DMS 273 (cell line): ENCODE measurements around the gene ADAMTS19.
"Not testable (repeated sequence)": the region's sequence is repeated elsewhere in the genome, so short reads cannot be mapped to it uniquely, and the experiment has no call there.

ENCODE experiments used
- DNase-seq: peaks from one replicate; lab custom pipeline; 2025; ENCODE audit not compliant: unreplicated experiment; lab: John Stamatoyannopoulos, UW

ADAMTS19 gene

DNA sequence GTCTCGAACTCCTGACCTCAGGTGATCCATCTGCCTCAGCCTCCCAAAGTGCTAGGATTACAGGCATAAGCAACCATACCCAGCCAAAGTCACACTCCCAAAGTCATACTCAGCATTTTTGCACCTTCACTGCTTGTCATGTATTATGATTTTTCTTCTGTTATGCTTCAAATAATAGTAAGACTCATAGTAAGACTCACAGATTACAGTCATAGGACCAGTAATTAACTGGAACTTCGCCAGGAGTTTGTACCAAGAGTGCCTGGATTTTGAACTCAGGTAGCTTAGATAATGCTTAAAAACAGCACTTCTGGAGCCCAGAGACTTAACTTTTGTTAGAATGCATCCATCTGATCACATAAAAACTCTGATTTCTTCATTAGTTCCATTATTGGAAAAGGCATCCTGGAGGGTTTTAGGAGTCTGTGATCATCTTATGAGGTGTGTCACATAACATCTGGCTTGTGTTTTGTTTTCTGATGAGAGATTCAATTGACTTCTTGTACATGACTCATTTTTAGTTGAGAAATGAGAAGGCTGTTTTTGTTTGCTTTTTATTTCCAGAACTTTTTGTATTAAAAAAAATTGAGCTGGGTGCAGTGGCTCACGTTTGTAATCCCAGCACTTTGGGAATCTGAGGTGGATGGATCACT, 131.5 kb downstream of the ADAMTS19 start:
- DNase-seq: no peak

- no peak for DNase-seq
These were observed 133.4 kb downstream of the ADAMTS19 start for GRCh38 chr5:129593525-129593924.

- no peak for DNase-seq
These were observed 141.5 kb downstream of the ADAMTS19 start for GRCh38 chr5:129601576-129601975.

GRCh38 chr5:129608350-129608749, 148.3 kb downstream of the ADAMTS19 start:
- no peak for DNase-seq

GRCh38 chr5:129609710-129610109, 149.6 kb downstream of the ADAMTS19 start:
- no peak for DNase-seq

- DNase-seq: no peak
These were observed 156.4 kb downstream of the ADAMTS19 start for GRCh38 chr5:129616517-129616916.

- DNase-seq: no peak
These were observed 157.1 kb downstream of the ADAMTS19 start for GRCh38 chr5:129617206-129617605.

GRCh38 chr5:129619782-129620181, 159.7 kb downstream of the ADAMTS19 start:
- no peak for DNase-seq

GRCh38 chr5:129622531-129622930, 162.4 kb downstream of the ADAMTS19 start:
- DNase-seq: no peak

DNA sequence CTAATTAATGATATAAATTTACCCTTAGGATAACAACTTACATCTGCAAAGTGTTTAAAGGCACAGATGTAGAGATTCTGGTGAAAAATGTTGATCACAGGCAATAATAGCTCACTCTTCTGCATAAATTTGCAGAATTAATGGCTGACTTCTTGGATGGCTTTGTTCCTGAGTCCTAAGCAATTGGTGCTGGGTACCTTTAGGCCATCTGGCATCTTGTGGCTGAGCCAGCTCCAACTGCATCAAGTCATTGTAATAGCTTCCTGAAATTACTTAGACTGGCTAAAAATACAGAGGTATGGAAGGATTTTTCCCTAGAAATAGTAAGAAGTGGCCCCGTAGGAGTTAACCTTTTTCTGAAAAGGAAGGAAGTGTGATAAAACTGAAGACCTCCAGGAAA, 169.5 kb downstream of the ADAMTS19 start:
- no peak for DNase-seq

DNA sequence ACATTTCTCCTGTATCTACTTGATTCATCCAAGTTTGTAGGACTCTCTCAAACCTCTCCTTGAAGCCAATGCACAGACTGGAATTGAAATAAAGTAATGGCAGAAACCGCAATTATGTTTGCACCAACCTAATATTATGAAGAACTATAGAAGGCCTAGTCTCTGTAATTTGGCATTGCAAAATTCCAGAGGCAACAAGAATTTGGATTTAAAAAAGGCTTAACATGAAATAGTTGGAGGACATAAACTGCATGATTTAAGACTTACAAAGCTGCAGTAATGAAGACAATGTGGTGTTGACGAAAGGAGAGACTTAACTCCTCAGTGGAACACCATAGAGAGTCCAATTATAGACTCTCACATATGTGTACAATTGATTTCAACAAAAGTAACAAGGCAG, 170.0 kb downstream of the ADAMTS19 start:
- no peak for DNase-seq

- no peak for DNase-seq
These were observed 171.9 kb downstream of the ADAMTS19 start for GRCh38 chr5:129631961-129632360.

GRCh38 chr5:129637501-129637900, 177.4 kb downstream of the ADAMTS19 start:
- DNase-seq: not testable (repeated sequence)

- DNase-seq: no peak
These were observed 179.2 kb downstream of the ADAMTS19 start for GRCh38 chr5:129639331-129639730.

DNA sequence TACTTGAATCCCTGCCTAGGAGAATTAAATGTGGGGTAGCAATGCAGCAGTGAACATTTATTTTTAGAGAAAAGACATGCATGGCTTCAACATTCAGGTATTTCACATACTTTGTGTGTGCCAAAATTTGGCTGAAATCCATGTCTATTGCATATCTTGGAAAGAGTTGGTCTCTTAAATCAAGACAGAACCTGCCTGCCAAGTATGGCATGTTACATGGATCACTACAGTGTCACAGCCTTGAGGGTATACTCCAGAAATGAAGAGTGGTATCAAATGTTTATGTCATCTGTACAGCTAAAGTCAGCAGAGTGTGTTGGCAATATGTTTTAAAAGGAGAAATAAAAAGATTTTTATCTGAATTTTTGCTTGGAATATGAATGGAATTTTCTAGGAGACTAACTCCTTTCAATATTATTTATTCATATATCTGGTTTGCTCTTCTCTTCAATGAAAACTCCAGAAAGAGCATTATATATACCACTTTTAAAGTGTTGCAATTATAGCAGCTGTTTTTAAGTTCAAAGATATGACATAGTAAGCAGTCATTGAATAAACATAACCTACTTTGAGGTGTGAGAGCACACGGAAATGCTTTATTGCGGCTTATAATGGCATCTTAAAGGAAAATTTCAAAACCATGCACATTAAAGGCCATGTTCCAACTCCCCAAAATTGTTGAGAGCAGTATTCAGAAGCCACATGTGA, 192.4 kb downstream of the ADAMTS19 start:
- no peak for DNase-seq

DNA sequence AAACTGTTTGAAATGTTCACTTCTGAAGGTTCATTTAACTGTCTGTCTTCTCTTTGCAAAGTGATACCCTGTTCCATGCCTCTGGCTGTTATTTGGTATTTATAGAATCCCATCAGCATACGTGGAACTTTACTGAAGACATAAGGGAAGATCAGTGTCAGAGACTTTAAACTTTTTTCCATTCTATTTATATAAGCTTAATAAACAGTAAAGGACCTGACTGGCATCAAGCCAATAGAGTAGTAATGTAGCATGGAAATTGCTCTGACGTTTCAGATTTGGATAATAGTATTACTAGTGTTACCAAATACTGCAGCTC, 192.9 kb downstream of the ADAMTS19 start:
- DNase-seq: peak; percentile 1

DNA sequence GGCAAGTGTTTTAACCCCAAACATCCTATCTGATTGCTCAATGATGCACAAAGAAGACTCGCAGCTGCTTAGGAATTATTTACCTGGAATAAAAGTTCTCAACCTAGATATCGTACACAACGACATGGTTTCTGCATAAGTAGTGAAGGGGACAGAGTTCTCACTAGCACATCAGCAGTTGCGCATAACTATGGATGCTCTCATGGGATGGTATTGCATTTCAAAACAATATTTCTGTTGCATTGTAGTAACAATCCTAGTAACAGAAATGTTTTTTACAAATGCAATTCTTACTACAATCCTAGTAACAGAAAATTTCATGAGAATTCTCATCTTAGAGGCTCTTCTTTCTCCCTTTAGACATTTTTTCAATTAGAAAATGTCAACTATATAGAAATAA, 193.3 kb downstream of the ADAMTS19 start:
- DNase-seq: no peak

GRCh38 chr5:129656952-129657351, 196.9 kb downstream of the ADAMTS19 start:
- no peak for DNase-seq

DNA sequence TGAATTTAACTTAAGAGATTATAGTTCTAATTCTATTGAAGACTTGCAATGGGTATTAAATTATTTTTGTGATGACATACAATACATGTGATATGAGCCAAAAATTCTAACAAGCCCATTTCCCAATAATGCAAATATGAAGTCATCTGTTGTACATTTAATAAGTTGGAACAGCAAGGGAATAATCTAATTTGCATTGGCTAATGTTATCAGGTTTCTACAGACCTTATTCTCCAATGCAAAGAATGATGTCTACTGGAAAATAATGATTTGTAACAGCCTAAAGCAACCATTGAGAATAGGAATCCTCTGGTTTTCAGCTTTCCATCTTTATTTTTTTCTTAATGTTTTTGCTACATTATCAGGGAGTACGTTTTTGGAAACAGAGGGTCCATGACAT, 198.7 kb downstream of the ADAMTS19 start:
- no peak for DNase-seq

- no peak for DNase-seq
These were observed 201.4 kb downstream of the ADAMTS19 start for GRCh38 chr5:129661366-129662035.

DNA sequence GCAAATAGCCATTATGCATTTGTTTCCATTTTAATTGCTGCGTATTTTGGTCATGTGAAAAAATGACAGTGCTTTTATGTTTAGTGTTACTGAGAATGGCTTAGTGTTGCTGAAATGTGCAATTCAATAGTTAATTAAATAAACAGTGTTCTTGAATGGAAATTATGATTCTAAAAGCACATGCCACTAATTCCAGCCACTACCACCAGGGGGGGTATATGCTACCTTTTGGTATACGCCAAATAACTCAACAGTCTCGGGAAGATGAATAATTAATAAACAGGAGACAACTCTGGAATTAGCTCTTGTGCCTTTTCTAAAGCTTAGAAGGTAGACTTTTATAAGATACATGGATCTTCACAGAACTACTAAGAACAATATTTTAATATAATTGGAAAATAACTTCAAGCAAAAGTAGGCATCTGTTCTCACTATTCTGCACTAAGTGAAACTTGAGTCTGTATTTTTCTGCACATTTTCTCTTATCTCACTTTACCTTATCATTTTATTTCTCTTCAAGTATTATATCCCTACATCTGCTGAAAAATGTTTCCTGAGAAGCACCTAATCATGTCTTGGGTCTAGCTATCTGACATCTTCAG, 204.3 kb downstream of the ADAMTS19 start:
- DNase-seq: peak; percentile 69

GRCh38 chr5:129670957-129671500, 210.9 kb downstream of the ADAMTS19 start:
- no peak for DNase-seq
